Mammary epithelial cell (primary cell): ENCODE data around the gene CMSS1.

Experiments
- CTCF ChIP-seq, 2 donors: IDR thresholded peaks in 1 of 2; conservative IDR thresholded peaks in 1 of 2; 2 replicates each; pipeline ENCODE4 v1.5.1; 2011 to 2012; ENCODE audit warnings: inconsistent platforms in 2 of 2, low read length in 2 of 2, mild to moderate bottlenecking in 2 of 2, control low read depth in 1 of 2, low read depth in 1 of 2; ENCODE audit not compliant: insufficient read depth in 1 of 2; ENCODE audit errors: extremely low read depth in 1 of 2
- EZH2 ChIP-seq: IDR thresholded peaks from 2 replicates; pipeline ENCODE4 v1.6.1; 2012; ENCODE audit warnings: low read length, inconsistent platforms, borderline replicate concordance

GRCh38 chr3:99902091-99902490 is 84.4 kb downstream of the CMSS1 start:
- no peak for TF ChIP-seq CTCF (conservative IDR thresholded peaks at IDR 0.05 in 1 of 2, IDR thresholded peaks at IDR 0.05 in 1 of 2; ENCODE audit: extremely low read depth in 1 of 2, insufficient read depth in 1 of 2, low read depth in 1 of 2, low read length in 2 of 2)
- no peak for TF ChIP-seq EZH2
